ENCODE results near the gene TGFBR3L. TPM values are rescaled to one million over a fixed set of nuclear protein-coding genes. Genes with fewer than 3 reads are reported as not detected.

TGFBR3L gene
- total and polyA plus RNA-seq, 2 of the 13 experiments (the other 11 are each of a cell fraction or from before 2014, with no cell fraction given), result 0.20 to 1.0 TPM

DNA sequence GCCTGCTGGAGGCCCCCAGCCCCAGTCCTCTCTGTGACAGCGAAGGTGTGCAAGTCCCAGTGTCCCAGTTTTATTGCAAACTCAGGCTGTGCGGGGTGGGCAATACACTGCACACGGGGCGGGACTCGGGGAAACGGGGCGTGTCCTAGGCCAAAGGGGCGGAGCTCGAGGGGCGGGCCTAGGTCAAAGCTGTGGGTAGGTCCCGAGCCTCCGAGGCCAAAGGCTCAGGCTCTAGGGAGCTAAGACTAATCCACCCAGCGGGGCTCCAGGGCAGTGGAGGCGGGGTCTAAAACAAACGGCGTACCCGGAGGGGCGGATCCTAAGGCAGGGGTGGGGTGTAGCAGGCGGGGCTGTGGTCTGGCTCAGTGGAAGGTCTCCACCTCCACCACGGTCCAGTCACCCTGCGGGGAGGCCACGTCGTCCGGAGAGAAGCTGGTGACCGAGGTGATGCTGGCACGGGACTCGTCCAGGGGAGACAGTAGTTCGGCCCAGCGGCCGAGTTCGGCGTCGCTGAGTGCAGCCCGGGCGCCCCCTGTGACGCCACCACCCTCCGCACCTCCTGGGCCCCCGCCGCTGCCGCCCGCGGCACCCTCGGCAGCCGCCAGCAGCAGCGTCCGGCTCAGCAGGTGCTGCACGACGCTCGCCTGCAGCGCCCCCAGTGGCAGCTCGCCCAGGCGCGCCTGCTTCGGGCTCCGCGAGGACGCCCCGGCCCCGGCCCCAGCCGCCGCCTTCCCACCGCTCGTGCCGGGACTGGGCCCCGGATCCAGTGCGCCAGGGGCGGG is 45.8 kb upstream of the TGFBR3L start (continued):
- TF ChIP-seq HDAC1 (CRISPR knock-in tag; IDR thresholded peaks at IDR 0.05) (peak; percentile 26; the same call in 1 of the 2 replicates), SP2 (CRISPR knock-in tag; IDR thresholded peaks at IDR 0.05) (no peak), ZNF878 (CRISPR knock-in tag; IDR thresholded peaks at IDR 0.05) (no peak), ZNF766 (CRISPR knock-in tag; IDR thresholded peaks at IDR 0.05; ENCODE audit: borderline replicate concordance) (peak; percentile 61), ZNF703 (CRISPR knock-in tag; IDR thresholded peaks at IDR 0.05; ENCODE audit: borderline replicate concordance) (no peak), GPN1 (CRISPR knock-in tag; IDR thresholded peaks at IDR 0.05; ENCODE audit: borderline replicate concordance) (no peak), ZBTB7B (CRISPR knock-in tag; IDR thresholded peaks at IDR 0.05) (0 out of 2 replicates have a peak, but pooled peaks have one; percentile 27), ZNF776 (CRISPR knock-in tag; IDR thresholded peaks at IDR 0.05) (peak; percentile 58), ZMAT3 (CRISPR knock-in tag; conservative IDR thresholded peaks at IDR 0.05) (no peak; the same call in 1 of the 2 replicates), TARDBP (CRISPR knock-in tag; IDR thresholded peaks at IDR 0.05) (no peak), ATRX (CRISPR knock-in tag; IDR thresholded peaks at IDR 0.05; ENCODE audit: borderline replicate concordance) (no peak), RFX3 (CRISPR knock-in tag; IDR thresholded peaks at IDR 0.05) (no peak), ZNF354B (CRISPR knock-in tag; IDR thresholded peaks at IDR 0.05) (no peak), KMT2A (CRISPR knock-in tag; IDR thresholded peaks at IDR 0.05) (no peak), ZNF558 (CRISPR knock-in tag; IDR thresholded peaks at IDR 0.05; ENCODE audit: borderline replicate concordance) (no peak), BRD4 (CRISPR knock-in tag; IDR thresholded peaks at IDR 0.05) (no peak)
- TF ChIP-seq, protein P1, sequence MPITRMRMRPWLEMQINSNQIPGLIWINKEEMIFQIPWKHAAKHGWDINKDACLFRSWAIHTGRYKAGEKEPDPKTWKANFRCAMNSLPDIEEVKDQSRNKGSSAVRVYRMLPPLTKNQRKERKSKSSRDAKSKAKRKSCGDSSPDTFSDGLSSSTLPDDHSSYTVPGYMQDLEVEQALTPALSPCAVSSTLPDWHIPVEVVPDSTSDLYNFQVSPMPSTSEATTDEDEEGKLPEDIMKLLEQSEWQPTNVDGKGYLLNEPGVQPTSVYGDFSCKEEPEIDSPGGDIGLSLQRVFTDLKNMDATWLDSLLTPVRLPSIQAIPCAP (CRISPR knock-in tag; IDR thresholded peaks at IDR 0.05; ENCODE audit: low read depth), result no peak
- TF ChIP-seq, protein P2, sequence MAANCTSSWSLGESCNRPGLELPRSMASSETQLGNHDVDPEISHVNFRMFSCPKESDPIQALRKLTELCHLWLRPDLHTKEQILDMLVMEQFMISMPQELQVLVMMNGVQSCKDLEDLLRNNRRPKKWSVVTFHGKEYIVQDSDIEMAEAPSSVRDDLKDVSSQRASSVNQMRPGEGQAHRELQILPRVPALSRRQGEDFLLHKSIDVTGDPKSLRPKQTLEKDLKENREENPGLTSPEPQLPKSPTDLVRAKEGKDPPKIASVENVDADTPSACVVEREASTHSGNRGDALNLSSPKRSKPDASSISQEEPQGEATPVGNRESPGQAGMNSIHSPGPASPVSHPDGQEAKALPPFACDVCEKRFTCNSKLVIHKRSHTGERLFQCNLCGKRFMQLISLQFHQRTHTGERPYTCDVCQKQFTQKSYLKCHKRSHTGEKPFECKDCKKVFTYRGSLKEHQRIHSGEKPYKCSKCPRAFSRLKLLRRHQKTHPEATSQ (CRISPR knock-in tag; IDR thresholded peaks at IDR 0.05; ENCODE audit: borderline replicate concordance), result no peak
- TF ChIP-seq, protein P3, sequence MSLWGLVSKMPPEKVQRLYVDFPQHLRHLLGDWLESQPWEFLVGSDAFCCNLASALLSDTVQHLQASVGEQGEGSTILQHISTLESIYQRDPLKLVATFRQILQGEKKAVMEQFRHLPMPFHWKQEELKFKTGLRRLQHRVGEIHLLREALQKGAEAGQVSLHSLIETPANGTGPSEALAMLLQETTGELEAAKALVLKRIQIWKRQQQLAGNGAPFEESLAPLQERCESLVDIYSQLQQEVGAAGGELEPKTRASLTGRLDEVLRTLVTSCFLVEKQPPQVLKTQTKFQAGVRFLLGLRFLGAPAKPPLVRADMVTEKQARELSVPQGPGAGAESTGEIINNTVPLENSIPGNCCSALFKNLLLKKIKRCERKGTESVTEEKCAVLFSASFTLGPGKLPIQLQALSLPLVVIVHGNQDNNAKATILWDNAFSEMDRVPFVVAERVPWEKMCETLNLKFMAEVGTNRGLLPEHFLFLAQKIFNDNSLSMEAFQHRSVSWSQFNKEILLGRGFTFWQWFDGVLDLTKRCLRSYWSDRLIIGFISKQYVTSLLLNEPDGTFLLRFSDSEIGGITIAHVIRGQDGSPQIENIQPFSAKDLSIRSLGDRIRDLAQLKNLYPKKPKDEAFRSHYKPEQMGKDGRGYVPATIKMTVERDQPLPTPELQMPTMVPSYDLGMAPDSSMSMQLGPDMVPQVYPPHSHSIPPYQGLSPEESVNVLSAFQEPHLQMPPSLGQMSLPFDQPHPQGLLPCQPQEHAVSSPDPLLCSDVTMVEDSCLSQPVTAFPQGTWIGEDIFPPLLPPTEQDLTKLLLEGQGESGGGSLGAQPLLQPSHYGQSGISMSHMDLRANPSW (CRISPR knock-in tag; IDR thresholded peaks at IDR 0.05; ENCODE audit: borderline replicate concordance), result no peak
- TF ChIP-seq, protein P4, sequence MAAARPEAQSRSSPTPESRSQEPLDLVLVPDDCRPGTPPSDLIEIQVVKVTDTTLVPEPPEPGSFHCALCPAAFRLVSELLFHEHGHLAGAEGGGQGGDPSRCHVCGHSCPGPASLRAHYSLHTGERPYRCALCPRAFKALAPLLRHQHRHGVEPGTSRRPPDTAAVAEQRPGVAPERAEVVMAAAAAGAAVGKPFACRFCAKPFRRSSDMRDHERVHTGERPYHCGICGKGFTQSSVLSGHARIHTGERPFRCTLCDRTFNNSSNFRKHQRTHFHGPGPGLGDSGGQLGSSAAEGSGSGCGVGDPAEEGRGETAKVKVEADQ (CRISPR knock-in tag; IDR thresholded peaks at IDR 0.05; ENCODE audit: borderline replicate concordance), result no peak

Measured in HepG2 (cell line).